Measurements from ENCODE around the gene EPDR1. TPM values are rescaled to one million over a fixed set of nuclear protein-coding genes. Genes with fewer than 3 reads are reported as not detected.

The EPDR1 gene
- total and polyA plus RNA-seq, 2 of the 4 experiments (the other 2 are of a cell fraction): under 0.01 to 0.09 TPM

DNA sequence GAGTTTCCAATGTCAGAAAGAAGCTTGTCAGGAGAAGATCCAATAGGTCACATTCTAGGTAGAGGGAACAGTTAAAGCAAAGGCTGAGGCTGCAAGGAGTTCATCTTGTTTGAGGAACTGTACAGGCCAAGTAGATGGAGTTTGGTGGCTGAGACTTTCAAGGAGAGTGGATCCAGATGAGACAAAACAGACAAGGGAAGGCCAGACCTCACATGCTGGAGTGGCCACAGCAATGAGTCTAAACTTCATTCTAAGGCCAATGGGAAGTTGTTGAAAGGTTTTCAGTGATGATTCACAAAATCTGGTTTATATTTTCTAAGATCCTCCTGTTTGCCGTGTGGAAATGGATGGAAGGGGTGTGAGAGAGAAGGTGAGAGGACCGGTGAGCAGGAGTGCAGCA, 40.0 kb downstream of the EPDR1 start:
- Histone ChIP-seq H3K36me3 (ENCODE audit: control insufficient read depth, insufficient read depth, low read length) (no peaks in the 10 kb centered on the region), H2BK15ac (ENCODE audit: low read depth, low read length) (no peak overlapping the region), H3K4me1 (ENCODE audit: control insufficient read depth, insufficient read depth, low read length) (no peaks in the 10 kb centered on the region), H3K27me3 (ENCODE audit: control insufficient read depth, insufficient read depth, low read length) (no peaks in the 10 kb centered on the region), H2AK5ac (ENCODE audit: low read depth, low read length) (no peak overlapping the region), H3K79me1 (ENCODE audit: low read depth in 1 of 2, low read length in 2 of 2) (no peaks in the 10 kb centered on the region), H3K23ac (ENCODE audit: low read depth, low read length) (no peak overlapping the region), H3K56ac (ENCODE audit: extremely low read depth, insufficient read depth, low read length) (no peak overlapping the region), H2BK5ac (ENCODE audit: low read depth, low read length, poor library complexity, severe bottlenecking) (no peak overlapping the region), H3K9me1 (ENCODE audit: insufficient read depth, low read length) (no peaks in the 10 kb centered on the region), H2AK9ac (replicated peaks; ENCODE audit: low read depth, low read length, poor library complexity) (no peak overlapping the region), H3K18ac (ENCODE audit: low read depth, low read length) (no peak overlapping the region), H3K14ac (replicated peaks; ENCODE audit: low read depth, low read length) (no peak overlapping the region), H3K9ac (ENCODE audit: low read depth, low read length) (no peak overlapping the region), H4K91ac (ENCODE audit: insufficient read depth, low read depth, low read length) (no peak overlapping the region), H2BK120ac (ENCODE audit: low read depth, low read length) (no peak overlapping the region), H4K5ac (ENCODE audit: low read depth, low read length) (no peak overlapping the region), H4K20me1 (ENCODE audit: insufficient read depth, low read length) (no peaks in the 10 kb centered on the region), H3K9me3 (ENCODE audit: control insufficient read depth, insufficient read depth, low read length) (peaks cover 6% of the 10 kb centered on the region), H3K4me2 (ENCODE audit: low read depth, low read length) (no peak overlapping the region), H2AFZ (replicated peaks; ENCODE audit: low read length, poor library complexity) (no peak overlapping the region), H3K4ac (ENCODE audit: low read depth, low read length) (no peak overlapping the region), H4K8ac (ENCODE audit: low read depth in 2 of 2, low read length in 2 of 2) (no peak overlapping the region), H3K4me3 (ENCODE audit: insufficient read depth, low read depth, low read length) (no peak overlapping the region), H3K27ac (ENCODE audit: insufficient read depth, low read length) (no peak overlapping the region), H2BK20ac (ENCODE audit: low read depth, low read length) (no peak overlapping the region)
- dilution Hi-C loops (cut with HindIII; ENCODE audit: low sequenced_read_pairs, unreplicated experiment): no loop called here
- TF ChIP-seq RCOR1 (IDR thresholded peaks at IDR 0.05; ENCODE audit: insufficient replicate concordance, low read length) (no peak), POLR2A (IDR thresholded peaks at IDR 0.05; ENCODE audit: low read depth, low read length) (no peak), MAFK (IDR thresholded peaks at IDR 0.05; ENCODE audit: low read depth, low read length) (no peak), RAD21 (IDR thresholded peaks at IDR 0.05; ENCODE audit: low read length) (no peak)
- ChIA-PET CTCF (no interaction called here), POLR2A (ENCODE audit: unreplicated experiment) (no interaction called here)
- intact Hi-C loops (cut with micrococcal nuclease): no loop called here
- in situ Hi-C loops (cut with MboI; ENCODE audit: low sequenced_read_pairs): no loop called here
- BruUV-seq (replicated peaks): no TSS peak
- no peak for DNase-seq
- ATAC-seq (ENCODE audit: low read depth): no peak
- WGBS, 2 experiments (ENCODE audit: extremely low coverage in 2 of 2, insufficient read length in 1 of 2): 64% methylated on average over 2 of the region's 2 CpGs; no CpG with 5 or more reads in 1 of the 2 experiments
